ENCODE data around the gene LDLRAD3.

The LDLRAD3 gene

DNA sequence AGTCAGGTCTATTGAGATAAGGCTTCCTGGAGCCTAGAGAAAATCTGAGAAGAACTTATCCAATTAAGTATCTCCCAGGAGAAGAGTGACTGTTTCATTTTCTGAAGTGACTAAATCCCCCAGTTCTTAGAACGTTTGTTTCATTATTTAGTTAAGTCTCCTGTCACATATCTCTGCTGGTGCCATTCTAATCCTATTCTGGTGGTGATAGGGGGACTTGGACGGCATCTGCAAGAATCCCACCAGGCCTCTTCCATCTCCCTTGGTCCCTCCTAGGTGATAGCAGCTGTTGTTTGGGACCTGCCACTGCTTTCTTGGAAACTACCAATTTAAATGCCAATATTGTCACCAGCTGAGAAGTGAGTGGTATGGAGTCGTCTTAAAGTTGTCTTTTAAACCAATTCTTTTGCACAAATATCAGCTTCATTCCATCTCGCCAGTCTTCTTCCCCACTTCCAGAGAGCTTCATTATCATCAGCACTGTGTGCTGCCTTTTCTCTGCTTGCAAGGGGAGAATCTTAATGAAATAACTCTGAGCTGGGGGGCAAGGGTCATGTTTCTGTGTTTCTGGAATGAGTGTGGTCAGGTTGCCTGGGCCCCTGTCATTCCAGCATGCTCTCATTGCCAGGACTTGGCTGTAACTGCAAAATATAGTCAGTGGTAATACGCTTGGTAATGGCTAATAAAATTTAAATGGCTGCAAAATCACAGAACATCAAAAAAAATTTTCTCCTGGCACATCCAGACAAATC is 104.8 kb downstream of the LDLRAD3 start:
- H3K27me3 ChIP-seq (ENCODE audit: control insufficient read depth, insufficient read depth, low read length), result no peaks in the 10 kb centered on the region
- no peaks in the 10 kb centered on the region for H3K36me3 ChIP-seq (ENCODE audit: control insufficient read depth, insufficient read depth, low read length)
- H3K27ac ChIP-seq (ENCODE audit: low read depth, low read length), result no peak overlapping the region
- no peak overlapping the region for H3K9ac ChIP-seq (ENCODE audit: low read depth, low read length)
- no peak overlapping the region for H3K4me3 ChIP-seq (ENCODE audit: low read depth, low read length)
- no peaks in the 10 kb centered on the region for H3K9me3 ChIP-seq (ENCODE audit: control insufficient read depth, insufficient read depth, low read length)
- H3K4me1 ChIP-seq (ENCODE audit: control insufficient read depth, insufficient read depth, low read length), result peaks cover 33% of the 10 kb centered on the region

DNA sequence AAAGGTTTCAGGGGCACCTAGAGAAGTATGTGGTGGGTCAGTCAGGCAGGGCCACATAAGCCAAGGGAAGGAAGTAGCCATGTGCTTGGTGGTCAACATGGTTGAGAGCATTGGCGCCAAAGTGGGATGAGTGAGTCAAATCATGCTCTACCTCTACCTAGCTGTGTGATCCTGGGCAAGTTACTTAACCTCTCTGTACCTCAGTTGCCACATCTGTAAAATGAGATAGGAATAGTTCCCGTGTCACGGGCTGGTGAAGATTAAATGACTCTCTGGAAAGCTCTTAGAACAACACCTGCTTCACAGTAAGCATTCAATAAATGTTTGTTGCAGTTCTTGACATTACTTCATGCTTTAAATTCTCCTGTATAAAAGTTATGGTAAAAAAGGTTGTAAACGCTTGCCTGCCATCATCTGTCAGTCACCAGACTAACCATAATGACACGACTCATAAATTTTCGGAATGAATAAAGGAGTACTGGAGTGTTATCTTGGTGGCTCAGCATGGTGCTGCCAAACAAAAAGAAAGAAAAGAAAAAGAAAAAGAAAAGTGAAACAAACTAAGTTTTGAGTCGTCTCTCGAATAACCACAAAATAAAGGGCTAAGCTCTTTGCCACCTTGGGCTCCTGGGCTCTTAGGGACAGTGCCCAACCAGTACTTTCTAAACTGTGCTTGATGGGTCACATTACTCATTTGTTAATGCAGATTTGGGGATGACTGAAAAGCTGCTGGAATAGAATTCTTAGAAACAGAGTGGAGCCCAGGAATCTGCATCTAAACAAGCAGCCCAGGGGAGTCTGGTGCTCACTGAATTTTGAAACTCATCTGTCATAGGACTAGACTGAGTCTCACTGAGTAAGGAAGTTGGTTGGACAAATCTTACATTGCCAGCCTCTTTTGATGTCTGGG is 107.6 kb downstream of the LDLRAD3 start:
- no peak overlapping the region for H3K27ac ChIP-seq (ENCODE audit: low read depth, low read length)
- H3K9me3 ChIP-seq (ENCODE audit: control insufficient read depth, insufficient read depth, low read length), result no peaks in the 10 kb centered on the region
- H3K36me3 ChIP-seq (ENCODE audit: control insufficient read depth, insufficient read depth, low read length), result no peaks in the 10 kb centered on the region
- no peak overlapping the region for H3K4me3 ChIP-seq (ENCODE audit: low read depth, low read length)
- H3K4me1 ChIP-seq (ENCODE audit: control insufficient read depth, insufficient read depth, low read length), result peaks cover 33% of the 10 kb centered on the region
- no peak overlapping the region for H3K9ac ChIP-seq (ENCODE audit: low read depth, low read length)
- H3K27me3 ChIP-seq (ENCODE audit: control insufficient read depth, insufficient read depth, low read length), result no peaks in the 10 kb centered on the region

DNA sequence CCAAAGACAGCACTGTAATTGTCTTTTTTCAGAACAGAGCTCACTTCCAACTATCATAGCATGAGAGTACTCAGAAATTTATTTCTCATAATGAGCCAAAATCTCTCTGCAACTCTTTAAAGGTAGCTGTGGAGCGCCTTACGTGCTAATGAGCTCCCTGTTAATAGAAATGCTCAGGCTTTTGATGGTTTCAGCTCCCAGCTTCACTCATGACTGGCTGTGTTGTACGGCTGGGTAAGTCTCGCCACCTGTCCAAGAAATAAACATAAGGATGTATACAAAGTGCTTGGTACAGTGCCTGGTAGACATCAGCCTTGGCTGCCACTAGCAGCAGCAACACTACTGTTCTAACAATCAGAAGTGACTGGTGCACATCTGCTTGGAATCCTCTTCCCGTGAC is 109.4 kb downstream of the LDLRAD3 start:
- H3K4me3 ChIP-seq (ENCODE audit: low read depth, low read length), result no peak overlapping the region
- no peak overlapping the region for H3K9ac ChIP-seq (ENCODE audit: low read depth, low read length)
- H3K9me3 ChIP-seq (ENCODE audit: control insufficient read depth, insufficient read depth, low read length), result no peaks in the 10 kb centered on the region
- no peaks in the 10 kb centered on the region for H3K36me3 ChIP-seq (ENCODE audit: control insufficient read depth, insufficient read depth, low read length)
- peaks cover 38% of the 10 kb centered on the region for H3K4me1 ChIP-seq (ENCODE audit: control insufficient read depth, insufficient read depth, low read length)
- H3K27ac ChIP-seq (ENCODE audit: low read depth, low read length), result no peak overlapping the region
- no peaks in the 10 kb centered on the region for H3K27me3 ChIP-seq (ENCODE audit: control insufficient read depth, insufficient read depth, low read length)

DNA sequence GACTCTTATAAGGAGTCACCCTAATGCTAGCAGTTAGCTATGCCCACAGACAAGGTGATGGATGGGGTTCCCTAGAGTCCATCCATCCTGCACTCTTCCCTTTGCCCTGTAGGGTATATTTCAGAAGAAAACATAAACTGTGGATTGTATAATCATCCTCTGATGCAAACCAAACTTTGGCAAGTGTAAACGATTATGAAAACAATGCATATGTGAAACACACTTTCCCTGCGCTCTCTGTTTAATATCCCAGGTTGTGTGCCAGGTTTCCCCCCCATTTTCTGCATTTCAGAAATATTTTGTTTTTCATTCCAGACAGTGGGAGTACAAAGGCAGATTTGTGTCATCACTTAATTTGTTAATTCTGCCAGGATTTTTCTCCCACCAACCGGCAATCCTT is 110.0 kb downstream of the LDLRAD3 start:
- H3K27ac ChIP-seq (ENCODE audit: low read depth, low read length), result no peak overlapping the region
- no peak overlapping the region for H3K9ac ChIP-seq (ENCODE audit: low read depth, low read length)
- no peaks in the 10 kb centered on the region for H3K27me3 ChIP-seq (ENCODE audit: control insufficient read depth, insufficient read depth, low read length)
- H3K4me3 ChIP-seq (ENCODE audit: low read depth, low read length), result no peak overlapping the region
- peaks cover 32% of the 10 kb centered on the region for H3K4me1 ChIP-seq (ENCODE audit: control insufficient read depth, insufficient read depth, low read length)
- no peaks in the 10 kb centered on the region for H3K9me3 ChIP-seq (ENCODE audit: control insufficient read depth, insufficient read depth, low read length)
- no peaks in the 10 kb centered on the region for H3K36me3 ChIP-seq (ENCODE audit: control insufficient read depth, insufficient read depth, low read length)

DNA sequence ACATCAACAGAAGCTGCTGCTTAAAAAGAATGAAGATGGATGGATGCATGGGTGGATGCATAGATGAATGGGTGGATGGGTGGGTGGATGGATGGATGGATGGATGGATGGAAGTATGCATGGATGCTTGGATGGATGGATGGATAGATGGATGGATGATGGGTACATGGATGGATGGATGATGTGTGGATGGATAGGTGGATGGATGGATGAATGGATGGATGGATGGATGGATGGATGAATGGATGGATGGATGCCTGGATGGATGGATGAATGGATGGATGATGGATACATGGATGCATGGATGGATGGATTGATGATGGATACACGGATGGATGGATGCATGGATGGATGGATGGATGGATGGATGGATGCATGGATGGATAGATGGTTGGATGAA is 110.8 kb downstream of the LDLRAD3 start:
- no peaks in the 10 kb centered on the region for H3K27me3 ChIP-seq (ENCODE audit: control insufficient read depth, insufficient read depth, low read length)
- no peaks in the 10 kb centered on the region for H3K36me3 ChIP-seq (ENCODE audit: control insufficient read depth, insufficient read depth, low read length)

DNA sequence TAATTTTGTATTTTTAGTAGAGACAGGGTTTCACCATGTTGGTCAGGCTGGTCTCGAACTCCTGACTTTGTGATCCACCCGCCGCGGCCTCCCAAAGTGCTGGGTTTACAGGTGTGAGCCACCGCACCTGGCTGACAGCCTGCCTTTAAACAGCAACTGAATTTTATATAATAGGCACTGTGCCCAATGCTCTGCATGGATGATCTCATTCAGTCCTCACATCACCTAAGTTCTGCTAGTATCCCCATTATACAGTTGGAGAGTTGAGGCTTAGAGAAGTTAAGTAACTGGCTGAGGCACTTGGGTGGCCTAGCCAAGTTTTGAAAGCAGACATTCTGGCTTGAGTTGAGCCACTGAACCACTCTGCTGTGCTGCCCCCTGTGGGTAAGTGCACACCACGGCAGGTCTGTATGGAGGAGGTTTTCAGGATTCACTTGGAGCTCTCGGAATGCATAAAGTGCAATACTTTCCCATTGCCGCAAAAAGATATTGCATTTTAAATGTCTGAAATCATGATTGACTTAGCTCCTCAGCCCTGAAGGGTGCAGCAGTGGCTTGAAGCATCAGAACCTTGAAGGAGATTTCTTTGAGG is 112.4 kb downstream of the LDLRAD3 start:
- Histone ChIP-seq H3K4me1 (ENCODE audit: control insufficient read depth, insufficient read depth, low read length) (peaks cover 18% of the 10 kb centered on the region), H3K27ac (ENCODE audit: low read depth, low read length) (no peak overlapping the region), H3K9ac (ENCODE audit: low read depth, low read length) (no peak overlapping the region), H3K4me3 (ENCODE audit: low read depth, low read length) (no peak overlapping the region), H3K27me3 (ENCODE audit: control insufficient read depth, insufficient read depth, low read length) (no peaks in the 10 kb centered on the region), H3K9me3 (ENCODE audit: control insufficient read depth, insufficient read depth, low read length) (no peaks in the 10 kb centered on the region), H3K36me3 (ENCODE audit: control insufficient read depth, insufficient read depth, low read length) (no peaks in the 10 kb centered on the region)

More for the DNA sequence above, 110.8 kb downstream of the LDLRAD3 start:
- H3K4me1 ChIP-seq (ENCODE audit: control insufficient read depth, insufficient read depth, low read length), result peaks cover 26% of the 10 kb centered on the region
- H3K27ac ChIP-seq (ENCODE audit: low read depth, low read length), result no peak overlapping the region
- H3K9me3 ChIP-seq (ENCODE audit: control insufficient read depth, insufficient read depth, low read length), result no peaks in the 10 kb centered on the region
- H3K9ac ChIP-seq (ENCODE audit: low read depth, low read length), result no peak overlapping the region
- H3K4me3 ChIP-seq (ENCODE audit: low read depth, low read length), result no peak overlapping the region

DNA sequence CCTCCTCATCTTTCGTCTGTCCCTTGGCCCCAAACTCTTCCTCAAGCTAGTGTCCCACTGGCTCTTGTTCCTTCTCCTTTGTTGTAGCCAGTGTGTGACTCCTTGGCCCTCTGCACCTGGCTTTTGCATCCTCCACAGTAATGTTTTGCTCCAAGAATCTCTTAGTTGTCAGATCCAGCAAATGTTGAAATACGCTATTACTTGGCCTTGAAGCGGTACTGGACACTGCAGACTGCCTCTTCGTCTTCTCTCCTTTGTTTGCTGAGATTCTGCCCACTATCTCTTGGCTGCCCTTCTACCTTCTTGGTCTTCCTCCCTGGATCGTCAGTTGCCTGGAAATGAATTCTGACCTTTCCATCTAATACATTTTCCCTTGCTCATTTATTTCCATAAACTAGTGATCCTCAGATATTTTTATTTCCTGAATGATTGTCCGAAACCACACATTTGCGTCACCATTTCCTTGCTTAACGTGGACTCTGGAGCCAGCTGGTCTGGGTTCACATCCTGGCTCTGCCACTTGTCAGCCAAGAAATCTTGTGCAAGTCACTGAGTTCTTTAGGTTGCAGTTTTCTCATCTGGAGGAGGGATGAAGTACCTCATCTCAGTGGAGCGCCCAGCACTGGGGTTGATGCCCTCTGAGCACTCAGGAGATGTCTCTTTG is 113.6 kb downstream of the LDLRAD3 start:
- Histone ChIP-seq H3K4me1 (ENCODE audit: control insufficient read depth, insufficient read depth, low read length) (peaks cover 11% of the 10 kb centered on the region), H3K4me3 (ENCODE audit: low read depth, low read length) (no peak overlapping the region), H3K27me3 (ENCODE audit: control insufficient read depth, insufficient read depth, low read length) (no peaks in the 10 kb centered on the region), H3K27ac (ENCODE audit: low read depth, low read length) (no peak overlapping the region), H3K9ac (ENCODE audit: low read depth, low read length) (no peak overlapping the region), H3K9me3 (ENCODE audit: control insufficient read depth, insufficient read depth, low read length) (no peaks in the 10 kb centered on the region), H3K36me3 (ENCODE audit: control insufficient read depth, insufficient read depth, low read length) (no peaks in the 10 kb centered on the region)

DNA sequence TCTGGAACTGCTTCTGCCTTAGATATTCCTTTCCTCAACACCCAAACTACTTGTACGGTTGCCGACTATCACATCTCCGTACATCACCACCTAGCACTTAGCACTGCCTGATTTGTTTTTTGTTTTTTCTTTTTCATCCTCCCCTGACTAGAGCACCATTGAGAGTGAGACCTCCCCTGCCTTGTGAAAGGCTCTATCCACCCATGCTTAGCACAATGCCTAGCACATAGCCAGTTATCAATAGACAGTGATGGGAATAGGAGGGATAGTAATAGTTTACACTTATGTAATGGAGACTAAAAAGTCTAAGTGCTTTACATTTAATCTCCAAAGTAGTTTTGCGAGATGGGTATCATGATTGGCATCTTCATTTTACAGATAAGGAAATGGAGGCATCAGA is 115.8 kb downstream of the LDLRAD3 start:
- Histone ChIP-seq H3K27ac (ENCODE audit: low read depth, low read length) (no peak overlapping the region), H3K9me3 (ENCODE audit: control insufficient read depth, insufficient read depth, low read length) (no peaks in the 10 kb centered on the region), H3K4me3 (ENCODE audit: low read depth, low read length) (no peak overlapping the region), H3K27me3 (ENCODE audit: control insufficient read depth, insufficient read depth, low read length) (no peaks in the 10 kb centered on the region), H3K4me1 (ENCODE audit: control insufficient read depth, insufficient read depth, low read length) (peaks cover 11% of the 10 kb centered on the region), H3K9ac (ENCODE audit: low read depth, low read length) (no peak overlapping the region), H3K36me3 (ENCODE audit: control insufficient read depth, insufficient read depth, low read length) (no peaks in the 10 kb centered on the region)

DNA sequence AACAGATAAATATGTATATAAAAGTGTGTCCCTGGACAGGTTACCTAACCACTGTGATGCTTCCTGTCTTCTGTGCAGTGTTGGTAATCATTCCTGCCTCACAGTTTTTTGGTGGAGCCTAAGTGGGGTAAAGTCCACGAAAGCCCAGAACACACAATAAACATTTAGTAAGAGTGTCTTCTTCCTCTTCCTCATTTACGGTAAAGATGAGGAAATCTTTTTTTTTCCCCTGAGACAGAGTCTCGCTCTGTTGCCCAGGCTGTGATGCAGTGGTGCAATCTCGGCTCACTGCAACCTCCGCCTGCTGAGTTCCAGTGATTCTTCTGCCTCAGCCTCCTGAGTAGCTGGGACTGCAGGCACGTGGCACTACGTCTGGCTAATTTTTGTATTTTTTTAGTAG is 117.1 kb downstream of the LDLRAD3 start:
- no peaks in the 10 kb centered on the region for H3K9me3 ChIP-seq (ENCODE audit: control insufficient read depth, insufficient read depth, low read length)
- H3K27ac ChIP-seq (ENCODE audit: low read depth, low read length), result no peak overlapping the region
- no peaks in the 10 kb centered on the region for H3K27me3 ChIP-seq (ENCODE audit: control insufficient read depth, insufficient read depth, low read length)
- H3K4me1 ChIP-seq (ENCODE audit: control insufficient read depth, insufficient read depth, low read length), result peaks cover 11% of the 10 kb centered on the region
- H3K36me3 ChIP-seq (ENCODE audit: control insufficient read depth, insufficient read depth, low read length), result no peaks in the 10 kb centered on the region
- no peak overlapping the region for H3K9ac ChIP-seq (ENCODE audit: low read depth, low read length)
- H3K4me3 ChIP-seq (ENCODE audit: low read depth, low read length), result no peak overlapping the region

DNA sequence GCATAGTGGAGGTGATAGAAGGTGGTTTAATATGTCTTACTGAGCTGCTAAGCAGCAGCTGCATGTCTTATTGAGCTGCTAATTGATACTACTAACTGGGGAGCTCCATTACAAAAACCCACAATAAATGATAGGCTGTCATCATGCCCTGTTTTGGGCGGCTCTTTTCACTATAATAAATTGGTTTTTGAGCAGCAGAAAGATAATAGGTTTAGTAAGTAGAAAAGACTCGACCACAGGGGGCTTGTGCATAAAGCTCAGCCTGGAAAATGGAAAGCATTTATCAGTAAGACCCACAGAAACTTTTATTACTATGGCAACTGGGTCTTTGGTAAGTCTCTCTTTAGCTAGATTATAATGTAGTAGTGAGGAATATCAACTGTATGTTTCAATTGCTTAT is 117.6 kb downstream of the LDLRAD3 start:
- Histone ChIP-seq H3K9ac (ENCODE audit: low read depth, low read length) (no peak overlapping the region), H3K36me3 (ENCODE audit: control insufficient read depth, insufficient read depth, low read length) (no peaks in the 10 kb centered on the region), H3K4me3 (ENCODE audit: low read depth, low read length) (no peak overlapping the region), H3K9me3 (ENCODE audit: control insufficient read depth, insufficient read depth, low read length) (no peaks in the 10 kb centered on the region), H3K27ac (ENCODE audit: low read depth, low read length) (no peak overlapping the region), H3K4me1 (ENCODE audit: control insufficient read depth, insufficient read depth, low read length) (peaks cover 10% of the 10 kb centered on the region), H3K27me3 (ENCODE audit: control insufficient read depth, insufficient read depth, low read length) (no peaks in the 10 kb centered on the region)
